ENCODE results near the gene MCC.

MCC gene

DNA sequence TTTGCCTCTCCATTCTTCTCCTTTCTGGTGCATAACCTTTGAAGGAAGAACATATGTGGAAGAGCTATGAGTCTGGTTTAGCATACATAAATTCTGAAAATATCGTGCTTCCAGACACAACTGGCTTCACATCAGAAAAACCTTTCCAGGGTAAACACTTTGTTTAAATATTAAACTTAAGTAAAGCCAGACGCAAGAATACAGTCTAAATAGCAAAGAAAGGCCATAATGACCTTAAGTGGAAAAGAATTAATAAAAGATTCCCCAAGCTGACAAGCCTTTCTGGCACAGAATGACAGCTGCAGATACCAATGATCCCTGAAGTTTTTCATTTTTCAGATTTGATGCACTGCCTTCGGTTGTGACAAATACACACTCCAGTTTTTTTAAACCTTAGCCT lies 40.0 kb downstream of the MCC start:
- Histone ChIP-seq H3K36me3 (ENCODE audit: control insufficient read depth, insufficient read depth, low read length) (no peaks in the 10 kb centered on the region), H3K9ac (ENCODE audit: low read depth, low read length) (no peak overlapping the region), H3K4me3 (ENCODE audit: low read depth, low read length) (no peak overlapping the region), H3K27me3 (ENCODE audit: control insufficient read depth, insufficient read depth, low read length) (no peaks in the 10 kb centered on the region), H3K9me3 (ENCODE audit: control insufficient read depth, insufficient read depth, low read length) (no peaks in the 10 kb centered on the region), H3K4me1 (ENCODE audit: control insufficient read depth, insufficient read depth, low read length) (no peaks in the 10 kb centered on the region)

DNA sequence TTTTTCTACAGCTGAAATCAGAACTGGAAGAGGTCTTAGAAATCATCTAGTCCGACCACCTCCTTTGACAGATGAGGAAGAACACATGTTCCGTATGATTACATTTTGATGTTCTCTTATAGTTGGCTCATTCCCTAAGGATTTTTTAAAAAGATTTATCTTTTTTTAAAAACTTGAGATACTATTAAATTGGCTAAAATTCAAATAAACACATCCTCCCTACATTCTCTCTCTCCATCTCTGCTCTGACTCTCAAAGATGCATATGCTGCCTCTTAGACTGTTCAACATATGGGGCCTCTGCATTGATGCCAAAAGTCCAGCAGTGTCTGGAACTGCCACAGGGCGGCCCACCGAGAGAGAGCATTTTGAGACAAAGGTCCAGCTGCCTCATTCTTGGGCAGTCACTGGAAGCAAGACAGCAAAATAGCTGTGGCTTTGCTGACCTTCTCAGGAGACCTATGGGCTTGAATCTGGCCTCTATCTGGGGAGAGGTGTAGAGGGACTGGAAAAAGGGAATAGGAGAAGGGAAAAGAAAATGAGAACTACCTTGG lies 40.7 kb downstream of the MCC start:
- Histone ChIP-seq H3K36me3 (ENCODE audit: control insufficient read depth, insufficient read depth, low read length) (no peaks in the 10 kb centered on the region), H3K9ac (ENCODE audit: low read depth, low read length) (no peak overlapping the region), H3K9me3 (ENCODE audit: control insufficient read depth, insufficient read depth, low read length) (no peaks in the 10 kb centered on the region), H3K4me1 (ENCODE audit: control insufficient read depth, insufficient read depth, low read length) (no peaks in the 10 kb centered on the region), H3K4me3 (ENCODE audit: low read depth, low read length) (no peak overlapping the region), H3K27me3 (ENCODE audit: control insufficient read depth, insufficient read depth, low read length) (no peaks in the 10 kb centered on the region)

DNA sequence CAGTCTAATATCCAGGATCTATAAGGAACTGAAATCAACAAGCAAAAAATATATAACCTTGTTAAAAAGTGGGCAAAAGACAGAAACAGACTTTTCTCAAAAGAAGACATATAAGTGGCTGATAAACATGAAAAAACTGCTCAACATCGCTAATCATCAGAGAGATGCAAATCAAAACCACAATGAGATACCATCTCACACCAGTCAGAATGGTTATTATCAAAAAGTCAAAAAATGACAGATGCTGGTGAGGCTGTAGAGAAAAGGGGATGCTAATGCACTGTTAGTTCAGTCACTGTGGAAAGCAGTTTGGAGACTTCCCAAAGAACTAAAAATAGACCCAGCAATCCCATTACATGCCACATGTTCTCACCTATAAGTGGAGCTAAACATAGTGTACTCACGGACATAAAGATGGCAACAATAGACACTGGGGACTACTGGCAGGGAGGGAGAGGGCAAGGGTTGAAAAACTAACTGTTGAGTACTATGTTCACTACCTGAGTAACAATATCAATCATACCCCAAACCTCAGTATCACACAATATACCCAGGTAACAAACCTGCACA lies 41.8 kb downstream of the MCC start:
- Histone ChIP-seq H3K4me1 (ENCODE audit: control insufficient read depth, insufficient read depth, low read length) (no peaks in the 10 kb centered on the region), H3K9ac (ENCODE audit: low read depth, low read length) (no peak overlapping the region), H3K4me3 (ENCODE audit: low read depth, low read length) (no peak overlapping the region), H3K27me3 (ENCODE audit: control insufficient read depth, insufficient read depth, low read length) (no peaks in the 10 kb centered on the region), H3K36me3 (ENCODE audit: control insufficient read depth, insufficient read depth, low read length) (no peaks in the 10 kb centered on the region), H3K9me3 (ENCODE audit: control insufficient read depth, insufficient read depth, low read length) (no peaks in the 10 kb centered on the region)

DNA sequence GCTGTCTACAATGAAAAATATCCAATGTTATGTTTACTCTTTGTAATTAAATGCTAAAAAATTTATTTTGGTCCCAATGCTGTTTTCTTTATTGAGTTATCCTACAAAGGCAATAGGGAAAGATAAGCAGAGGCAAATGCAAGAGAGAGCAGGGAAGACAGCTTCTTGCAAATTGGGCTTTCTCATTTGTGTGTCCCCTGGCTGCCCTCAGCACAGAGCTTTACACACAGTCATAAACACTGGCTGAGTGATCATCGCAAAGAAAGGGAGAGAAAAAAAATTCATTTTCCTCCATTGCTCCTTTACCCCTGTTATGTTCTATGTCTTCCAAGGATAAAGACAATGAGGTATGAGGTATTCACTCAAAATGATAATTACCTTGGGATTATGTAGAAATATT lies 51.1 kb downstream of the MCC start:
- Histone ChIP-seq H3K4me1 (ENCODE audit: control insufficient read depth, insufficient read depth, low read length) (no peaks in the 10 kb centered on the region), H3K4me3 (ENCODE audit: low read depth, low read length) (no peak overlapping the region), H3K9ac (ENCODE audit: low read depth, low read length) (no peak overlapping the region), H3K9me3 (ENCODE audit: control insufficient read depth, insufficient read depth, low read length) (no peaks in the 10 kb centered on the region), H3K27me3 (ENCODE audit: control insufficient read depth, insufficient read depth, low read length) (no peaks in the 10 kb centered on the region), H3K36me3 (ENCODE audit: control insufficient read depth, insufficient read depth, low read length) (peaks cover 3% of the 10 kb centered on the region)

DNA sequence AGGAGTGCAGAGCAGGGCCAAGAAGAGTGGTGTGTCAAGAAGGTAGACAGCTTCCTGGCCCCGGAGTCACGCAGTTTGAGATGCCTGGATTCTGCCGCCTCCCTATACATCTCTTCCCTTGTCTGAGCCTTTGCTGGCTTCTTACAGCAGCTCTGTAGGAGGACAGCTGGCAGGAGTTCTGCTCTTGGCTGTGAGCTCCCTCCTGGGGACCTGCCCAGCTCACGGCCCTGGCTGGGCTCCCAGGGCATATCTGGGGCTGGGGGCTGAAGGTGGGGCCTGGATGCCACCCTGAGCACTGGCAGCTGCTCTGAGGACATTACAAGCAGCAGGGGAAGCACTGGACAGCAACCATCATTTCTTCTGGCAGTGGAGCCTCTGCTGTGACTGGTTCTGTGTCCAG lies 52.7 kb downstream of the MCC start:
- no peaks in the 10 kb centered on the region for H3K9me3 ChIP-seq (ENCODE audit: control insufficient read depth, insufficient read depth, low read length)
- H3K27me3 ChIP-seq (ENCODE audit: control insufficient read depth, insufficient read depth, low read length): no peaks in the 10 kb centered on the region
- peaks cover 3% of the 10 kb centered on the region for H3K36me3 ChIP-seq (ENCODE audit: control insufficient read depth, insufficient read depth, low read length)
- no peak overlapping the region for H3K4me3 ChIP-seq (ENCODE audit: low read depth, low read length)
- no peak overlapping the region for H3K9ac ChIP-seq (ENCODE audit: low read depth, low read length)
- H3K4me1 ChIP-seq (ENCODE audit: control insufficient read depth, insufficient read depth, low read length): no peaks in the 10 kb centered on the region

DNA sequence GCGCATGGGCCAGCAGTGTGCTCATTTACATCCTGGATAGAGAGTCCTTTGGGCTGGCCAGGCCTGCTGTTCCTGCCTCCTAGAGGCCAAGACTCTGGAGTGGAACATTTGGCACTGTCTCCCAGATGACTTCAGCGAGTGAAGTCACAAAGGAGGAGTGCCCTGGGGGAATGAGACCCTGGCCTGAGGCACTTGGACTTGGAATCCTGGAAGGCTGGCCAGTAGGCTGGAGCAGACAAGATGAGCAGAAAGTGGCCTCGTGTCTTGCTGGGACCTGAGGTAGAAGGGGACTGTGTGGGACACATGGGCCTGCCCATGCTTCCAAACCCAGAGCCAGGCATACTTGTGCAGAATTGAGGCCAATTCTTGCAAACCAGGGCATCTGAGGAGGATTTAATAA lies 53.4 kb downstream of the MCC start, which contains the start of gene TSSK1B:
Gene TSSK1B (minus strand): TSS at position 101 of the 400 bp plus-strand sequence. CDS start 150 bp downstream, outside the sequence.
- peaks cover 3% of the 10 kb centered on the region for H3K36me3 ChIP-seq (ENCODE audit: control insufficient read depth, insufficient read depth, low read length)
- H3K27me3 ChIP-seq (ENCODE audit: control insufficient read depth, insufficient read depth, low read length): no peaks in the 10 kb centered on the region
- H3K9me3 ChIP-seq (ENCODE audit: control insufficient read depth, insufficient read depth, low read length): no peaks in the 10 kb centered on the region
- no peak within 1 kb of the TSS for H3K9ac ChIP-seq (ENCODE audit: low read depth, low read length)
- no peaks in the 10 kb centered on the region for H3K4me1 ChIP-seq (ENCODE audit: control insufficient read depth, insufficient read depth, low read length)
- H3K4me3 ChIP-seq (ENCODE audit: low read depth, low read length): no peak within 1 kb of the TSS

DNA sequence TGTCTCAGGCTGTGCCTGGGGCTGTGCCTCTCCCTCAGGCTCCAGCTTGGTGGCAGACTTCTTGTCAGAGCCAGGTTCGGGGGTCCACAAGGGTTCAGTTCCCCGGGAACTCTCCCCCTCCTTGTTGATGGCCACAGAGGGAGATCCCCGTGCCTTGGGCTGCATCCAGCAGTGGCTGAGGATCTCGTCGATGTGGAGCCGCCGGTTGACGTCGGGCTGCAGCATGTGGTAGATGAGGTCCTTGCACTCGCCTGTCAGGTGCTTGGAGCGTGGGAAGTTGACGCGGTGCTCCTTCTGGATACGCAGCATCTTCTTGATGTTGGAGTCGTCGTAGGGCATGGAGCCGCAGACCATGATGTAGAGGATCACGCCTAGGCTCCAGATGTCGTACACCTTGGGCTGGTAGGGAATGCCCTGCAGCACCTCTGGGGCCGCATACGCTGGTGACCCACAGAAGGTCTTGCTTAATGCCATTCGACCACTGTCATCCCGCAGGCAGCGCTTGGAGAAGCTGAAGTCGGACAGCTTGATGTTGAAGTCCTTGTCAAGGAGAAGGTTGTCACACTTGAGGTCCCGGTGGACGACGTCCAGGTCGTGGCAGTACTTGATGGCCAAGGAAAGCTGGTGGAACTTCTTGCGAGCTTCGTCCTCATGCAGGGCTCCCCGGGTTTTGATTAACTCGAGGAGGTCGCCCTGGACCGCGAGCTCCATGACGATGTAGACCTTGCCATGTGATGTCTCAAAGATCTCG lies 54.2 kb downstream of the MCC start:
- Histone ChIP-seq H3K4me1 (ENCODE audit: control insufficient read depth, insufficient read depth, low read length) (no peaks in the 10 kb centered on the region), H3K4me3 (ENCODE audit: low read depth, low read length) (no peak overlapping the region), H3K9me3 (ENCODE audit: control insufficient read depth, insufficient read depth, low read length) (no peaks in the 10 kb centered on the region), H3K27me3 (ENCODE audit: control insufficient read depth, insufficient read depth, low read length) (no peaks in the 10 kb centered on the region), H3K36me3 (ENCODE audit: control insufficient read depth, insufficient read depth, low read length) (peaks cover 3% of the 10 kb centered on the region), H3K9ac (ENCODE audit: low read depth, low read length) (no peak overlapping the region)

DNA sequence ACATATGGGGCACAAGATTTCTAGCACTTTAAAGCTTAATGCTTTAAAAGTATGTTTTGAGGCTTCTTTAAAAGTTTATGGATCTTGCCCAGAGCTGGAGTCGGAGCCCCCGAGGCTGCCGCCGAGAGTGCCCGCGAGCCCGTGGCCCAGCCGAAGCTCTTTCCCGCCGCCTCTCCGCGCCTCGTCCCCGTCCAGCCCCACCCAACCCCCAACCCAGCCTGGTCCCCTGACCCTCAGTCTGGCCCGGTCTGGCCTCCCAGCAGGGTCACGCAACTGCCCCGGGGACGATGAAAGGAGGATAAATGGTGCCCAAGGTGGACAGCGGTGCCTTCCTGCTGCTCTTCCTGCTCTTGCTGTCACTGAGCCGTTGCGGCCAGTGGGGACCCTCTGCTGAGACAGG lies 55.2 kb downstream of the MCC start:
- Histone ChIP-seq H3K4me3 (ENCODE audit: low read depth, low read length) (no peak overlapping the region), H3K36me3 (ENCODE audit: control insufficient read depth, insufficient read depth, low read length) (peaks cover 3% of the 10 kb centered on the region), H3K4me1 (ENCODE audit: control insufficient read depth, insufficient read depth, low read length) (no peaks in the 10 kb centered on the region), H3K27me3 (ENCODE audit: control insufficient read depth, insufficient read depth, low read length) (no peaks in the 10 kb centered on the region), H3K9ac (ENCODE audit: low read depth, low read length) (no peak overlapping the region), H3K9me3 (ENCODE audit: control insufficient read depth, insufficient read depth, low read length) (no peaks in the 10 kb centered on the region)

DNA sequence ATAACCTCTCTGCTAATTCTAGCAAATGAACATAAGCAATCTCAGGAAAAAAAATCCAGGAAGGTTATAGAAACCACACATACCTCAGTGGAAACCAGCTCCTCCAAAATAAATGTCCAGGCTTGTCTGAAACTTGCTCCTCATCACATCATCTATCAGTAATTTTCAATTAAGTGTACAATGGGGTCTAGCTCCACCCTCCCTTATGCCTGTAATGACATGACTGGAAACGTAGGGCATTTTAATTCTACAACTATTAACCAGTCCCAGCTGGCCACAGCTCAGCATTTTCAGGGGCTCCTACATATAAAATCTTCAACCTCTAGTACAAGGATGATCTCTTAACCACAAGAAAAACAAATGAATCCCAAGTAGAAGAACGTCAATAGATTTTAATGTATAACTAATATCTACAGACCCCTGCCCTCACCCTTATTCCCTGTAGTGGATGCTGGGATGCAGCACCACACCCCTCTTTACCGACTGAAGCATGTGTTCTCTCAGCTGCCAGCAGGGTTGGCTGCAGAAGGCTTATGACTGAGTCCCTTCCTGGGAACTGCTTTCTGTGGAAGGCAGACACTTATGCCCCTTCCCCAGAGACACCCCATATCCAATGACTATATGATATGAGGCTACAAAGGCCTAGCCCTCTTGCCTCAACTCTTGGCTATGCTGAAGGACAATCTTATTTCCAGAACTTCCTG lies 60.2 kb downstream of the MCC start:
- H3K36me3 ChIP-seq (ENCODE audit: control insufficient read depth, insufficient read depth, low read length): no peaks in the 10 kb centered on the region
- H3K4me3 ChIP-seq (ENCODE audit: low read depth, low read length): no peak overlapping the region
- H3K9me3 ChIP-seq (ENCODE audit: control insufficient read depth, insufficient read depth, low read length): no peaks in the 10 kb centered on the region
- H3K9ac ChIP-seq (ENCODE audit: low read depth, low read length): no peak overlapping the region
- H3K27me3 ChIP-seq (ENCODE audit: control insufficient read depth, insufficient read depth, low read length): no peaks in the 10 kb centered on the region
- H3K4me1 ChIP-seq (ENCODE audit: control insufficient read depth, insufficient read depth, low read length): no peaks in the 10 kb centered on the region

DNA sequence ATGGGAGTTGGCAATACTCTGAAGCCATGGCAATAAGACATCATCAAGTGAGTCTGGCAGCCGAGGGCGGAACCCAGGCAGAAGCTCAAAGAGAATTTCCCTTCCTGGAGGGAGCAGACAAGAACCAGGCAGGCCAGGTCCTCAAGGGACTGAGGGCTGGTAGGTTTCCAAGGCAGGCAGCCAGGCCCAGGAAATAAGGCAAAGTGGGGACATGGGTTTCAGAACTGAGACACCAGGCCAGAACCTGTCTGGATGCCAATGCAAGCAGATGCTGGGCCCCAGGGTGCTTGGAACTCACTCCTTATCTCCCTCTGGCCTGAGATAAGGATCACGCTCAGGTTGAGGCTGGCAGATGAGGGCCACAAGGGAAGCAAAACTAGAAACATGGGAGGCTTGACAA lies 62.3 kb downstream of the MCC start:
- Histone ChIP-seq H3K27me3 (ENCODE audit: control insufficient read depth, insufficient read depth, low read length) (no peaks in the 10 kb centered on the region), H3K36me3 (ENCODE audit: control insufficient read depth, insufficient read depth, low read length) (no peaks in the 10 kb centered on the region), H3K9ac (ENCODE audit: low read depth, low read length) (no peak overlapping the region), H3K4me3 (ENCODE audit: low read depth, low read length) (no peak overlapping the region), H3K4me1 (ENCODE audit: control insufficient read depth, insufficient read depth, low read length) (no peaks in the 10 kb centered on the region), H3K9me3 (ENCODE audit: control insufficient read depth, insufficient read depth, low read length) (no peaks in the 10 kb centered on the region)

DNA sequence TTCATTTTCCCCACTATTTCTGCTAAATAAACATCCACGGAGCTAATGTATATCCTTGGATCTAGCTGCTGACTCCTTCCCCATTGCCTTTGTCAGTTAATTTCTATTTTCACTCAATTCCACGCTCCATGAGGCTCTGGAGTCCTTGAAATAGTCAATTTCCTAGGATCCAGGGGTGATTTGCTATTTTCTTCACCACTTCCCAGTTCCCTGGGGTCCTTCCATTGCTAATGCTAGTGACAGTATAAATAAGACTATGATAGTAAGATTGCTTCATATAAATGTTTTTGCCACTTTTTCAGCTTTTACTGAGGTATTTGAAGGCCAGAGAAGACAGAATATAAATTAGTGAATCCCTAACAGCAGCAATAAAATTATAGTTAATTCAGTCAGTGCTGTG lies 66.6 kb downstream of the MCC start:
- H3K9ac ChIP-seq (ENCODE audit: low read depth, low read length): no peak overlapping the region
- H3K4me1 ChIP-seq (ENCODE audit: control insufficient read depth, insufficient read depth, low read length): no peaks in the 10 kb centered on the region
- no peaks in the 10 kb centered on the region for H3K27me3 ChIP-seq (ENCODE audit: control insufficient read depth, insufficient read depth, low read length)
- H3K4me3 ChIP-seq (ENCODE audit: low read depth, low read length): no peak overlapping the region
- no peaks in the 10 kb centered on the region for H3K36me3 ChIP-seq (ENCODE audit: control insufficient read depth, insufficient read depth, low read length)
- no peaks in the 10 kb centered on the region for H3K9me3 ChIP-seq (ENCODE audit: control insufficient read depth, insufficient read depth, low read length)

DNA sequence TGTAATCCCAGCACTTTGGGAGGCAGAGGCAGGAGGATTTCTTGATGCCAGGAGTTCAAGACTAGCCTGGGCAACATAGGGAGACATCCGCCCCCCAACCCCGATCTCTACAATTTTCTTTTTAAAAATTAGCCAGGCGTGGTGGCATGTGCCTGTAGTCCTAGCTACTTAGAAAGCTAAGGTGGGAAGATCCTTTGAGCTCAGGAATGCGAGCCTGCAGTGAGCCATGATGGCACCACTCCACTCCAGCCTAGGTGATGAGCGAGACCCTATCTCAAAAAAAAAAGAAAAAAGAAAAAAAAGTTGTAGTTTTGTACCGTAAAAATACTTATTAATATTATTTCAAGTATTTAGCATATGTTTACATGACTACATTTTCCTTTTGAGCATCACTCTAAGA lies 82.7 kb downstream of the MCC start:
- Histone ChIP-seq H3K4me1 (ENCODE audit: control insufficient read depth, insufficient read depth, low read length) (no peaks in the 10 kb centered on the region), H3K4me3 (ENCODE audit: low read depth, low read length) (no peak overlapping the region), H3K27me3 (ENCODE audit: control insufficient read depth, insufficient read depth, low read length) (no peaks in the 10 kb centered on the region), H3K9ac (ENCODE audit: low read depth, low read length) (no peak overlapping the region), H3K36me3 (ENCODE audit: control insufficient read depth, insufficient read depth, low read length) (no peaks in the 10 kb centered on the region), H3K9me3 (ENCODE audit: control insufficient read depth, insufficient read depth, low read length) (no peaks in the 10 kb centered on the region)

All from iPS-15b (cell line).